Measurements from ENCODE around the gene SLC6A8.

Gene SLC6A8

DNA sequence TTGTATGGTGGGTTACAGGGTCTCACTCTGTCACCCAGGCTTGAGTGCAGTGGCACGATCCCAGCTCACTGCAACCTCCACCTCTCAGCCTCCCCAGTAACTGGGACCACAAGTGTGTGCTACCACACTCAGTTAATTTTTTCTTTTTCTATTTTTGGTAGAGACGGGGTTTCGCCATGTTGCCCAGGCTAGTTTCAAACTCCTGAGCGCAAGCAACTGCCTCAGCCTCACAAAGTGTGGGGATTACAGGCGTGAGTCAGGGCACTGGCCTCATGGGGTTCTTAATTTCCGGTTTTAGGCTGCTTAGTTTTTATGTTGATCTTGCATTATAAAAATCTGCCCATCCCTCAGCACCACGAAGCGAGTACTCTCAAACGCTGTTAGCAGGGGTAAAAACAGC lies 29.7 kb downstream of the SLC6A8 start:
- TF ChIP-seq CTCF (conservative IDR thresholded peaks at IDR 0.05): no peak
- H3K27ac ChIP-seq: no peak overlapping the region

DNA sequence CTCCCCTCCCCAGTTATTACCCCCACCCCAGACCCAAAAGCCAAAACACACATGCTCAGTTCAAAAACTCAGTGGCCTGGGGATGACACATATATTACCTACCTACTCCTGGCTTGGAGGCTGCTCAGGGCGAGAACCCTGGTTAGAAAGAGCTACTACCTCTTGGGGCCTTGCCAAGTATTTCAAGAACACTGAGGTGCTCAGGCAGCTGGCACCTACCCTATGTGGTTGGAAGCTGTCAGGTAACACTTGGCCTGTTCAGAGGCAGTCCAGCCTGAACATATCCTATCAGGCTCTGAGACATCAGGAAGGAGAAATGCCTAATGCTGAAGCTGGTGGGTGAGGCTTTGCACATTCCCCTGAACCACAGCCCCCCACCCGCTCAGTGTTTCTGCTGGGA lies 31.5 kb downstream of the SLC6A8 start:
- no peak overlapping the region for H3K27ac ChIP-seq
- no peak for TF ChIP-seq CTCF (conservative IDR thresholded peaks at IDR 0.05)

DNA sequence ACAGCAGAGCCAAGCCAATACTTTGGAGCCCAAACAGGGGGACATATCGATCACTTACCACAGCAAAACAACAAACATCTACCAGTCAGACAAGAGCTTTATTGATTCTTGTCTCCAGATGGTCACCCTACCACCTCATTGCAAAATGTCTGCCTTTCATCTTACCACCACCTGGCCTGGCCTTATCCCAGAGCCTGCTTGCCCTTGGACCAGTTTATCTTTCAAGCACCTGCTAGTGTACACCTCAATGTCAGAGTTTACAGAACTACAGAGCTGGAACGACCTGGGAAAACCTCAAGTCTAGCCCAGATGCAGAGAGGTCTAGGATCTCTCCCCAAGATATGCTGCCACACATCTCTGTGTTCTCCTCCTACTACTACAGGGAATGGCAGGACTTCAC lies 32.0 kb downstream of the SLC6A8 start:
- H3K27ac ChIP-seq: no peak overlapping the region
- TF ChIP-seq CTCF (conservative IDR thresholded peaks at IDR 0.05): no peak

- no peak for TF ChIP-seq CTCF (conservative IDR thresholded peaks at IDR 0.05)
- H3K27ac ChIP-seq: peak overlapping the region; percentile 89
Measured at GRCh38 chrX:153722704-153723350, 35.1 kb downstream of the SLC6A8 start.

- peak overlapping the region; percentile 89 for H3K27ac ChIP-seq
- TF ChIP-seq CTCF (conservative IDR thresholded peaks at IDR 0.05): peak; percentile 63
Measured at GRCh38 chrX:153723351-153724251, 35.9 kb downstream of the SLC6A8 start.

DNA sequence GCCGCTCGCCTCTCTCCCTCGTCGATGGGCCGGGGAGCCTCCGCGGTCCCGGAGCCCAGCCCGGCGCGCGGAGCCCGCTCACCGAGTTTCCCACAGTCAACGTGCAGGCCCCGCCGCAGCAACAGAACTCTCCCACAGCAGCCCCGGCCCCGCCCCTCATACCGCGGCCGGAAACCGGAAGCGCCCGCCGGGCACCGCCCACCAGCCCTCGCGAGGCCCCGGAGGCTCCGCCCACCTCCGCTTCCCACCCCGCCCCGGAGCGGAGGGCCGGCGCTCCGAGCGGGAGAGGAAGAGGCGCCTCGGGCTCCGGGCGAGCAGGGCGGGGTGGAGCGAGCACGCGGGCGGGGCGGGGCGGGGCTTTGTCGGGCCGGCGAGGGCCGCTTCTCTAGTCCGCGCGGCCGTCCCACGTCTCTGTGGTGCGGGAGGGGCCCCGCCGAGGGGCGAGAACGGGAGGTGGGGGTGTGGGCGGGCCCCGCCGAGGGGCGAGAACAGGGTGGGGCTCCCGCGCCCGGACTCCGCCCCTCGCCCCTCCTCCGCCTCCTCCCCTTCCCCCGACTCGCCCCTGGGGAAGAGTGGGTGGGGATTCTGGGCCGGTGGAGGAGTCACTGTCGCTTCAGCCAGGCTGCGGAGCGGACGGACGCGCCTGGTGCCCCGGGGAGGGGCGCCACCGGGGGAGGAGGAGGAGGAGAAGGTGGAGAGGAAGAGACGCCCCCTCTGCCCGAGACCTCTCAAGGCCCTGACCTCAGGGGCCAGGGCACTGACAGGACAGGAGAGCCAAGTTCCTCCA lies 36.7 kb downstream of the SLC6A8 start, which contains the start of the genes ABCD1 and BCAP31:
TSS of gene ABCD1 (plus strand) at position 605 of the 787 bp plus-strand sequence. CDS start 411 bp downstream, outside the sequence.
TSS of gene BCAP31 (minus strand) at position 136 of the 787 bp plus-strand sequence. CDS start 1,143 bp downstream, outside the sequence.
- TF ChIP-seq CTCF (conservative IDR thresholded peaks at IDR 0.05): no peak
- peak within 1 kb of the TSS; percentile 89 for H3K27ac ChIP-seq

All from VCaP (cell line).